ENCODE results near the gene NPRL2. TPM values are rescaled to one million over a fixed set of nuclear protein-coding genes. Genes with fewer than 3 reads are reported as not detected.
A peak's percentile ranks its signal among the peaks of the same experiment; 100 is the strongest.

NPRL2 gene
- total and polyA plus RNA-seq, 3 donors from 2014 or later: 26.9 to 29.2 (median 28.0) TPM

DNA sequence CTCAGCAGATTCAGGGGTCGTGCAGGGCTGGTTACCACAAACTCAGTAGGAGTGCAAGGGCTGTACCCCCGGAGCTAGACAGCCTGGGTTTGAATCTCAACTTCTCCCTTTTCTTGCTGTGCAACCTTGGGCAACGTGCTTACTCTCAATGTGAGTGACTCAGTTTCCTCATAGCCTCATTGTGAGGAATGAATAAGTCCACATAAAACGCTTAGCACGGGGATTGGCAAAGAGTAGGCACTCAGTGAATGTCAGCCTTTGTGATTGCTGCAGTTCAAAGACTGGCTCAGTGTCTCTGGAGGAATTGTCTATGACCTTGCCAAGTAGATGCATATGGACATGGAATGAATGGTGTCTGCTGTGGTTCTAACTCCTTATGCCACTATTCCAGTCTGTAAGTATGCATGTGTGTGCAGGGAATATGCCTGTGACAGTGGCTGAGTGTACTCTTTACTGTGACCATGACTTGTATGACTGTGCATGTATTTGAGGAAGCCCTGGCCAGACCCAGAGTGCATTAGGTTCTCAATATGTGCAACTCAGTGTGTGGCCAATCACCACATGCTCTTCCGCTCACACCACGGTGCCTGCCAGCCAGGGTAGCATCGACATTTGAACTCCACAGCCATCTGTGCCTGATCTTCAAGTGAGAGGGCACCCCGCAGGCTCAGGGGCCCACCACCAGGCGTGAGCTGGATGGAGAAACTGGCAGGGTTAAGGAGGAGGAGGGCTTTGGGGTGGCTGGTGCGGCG is 50.5 kb downstream of the NPRL2 start:
- H3K27me3 ChIP-seq: no peaks in the 10 kb centered on the region
- peak overlapping the region; percentile 12 to 85 for H3K27ac ChIP-seq
- no peaks in the 10 kb centered on the region for H3K9me3 ChIP-seq
- no peak for DNase-seq
- H3K4me3 ChIP-seq: peak overlapping the region; percentile 63 to 81
- H3K4me1 ChIP-seq: peaks cover 25% of the 10 kb centered on the region
- WGBS, 2 donors: 44 to 57% methylated on average over 12 of the region's 12 CpGs
- TF ChIP-seq POLR2A (IDR thresholded peaks at IDR 0.05): no peak
- TF ChIP-seq, protein P1, sequence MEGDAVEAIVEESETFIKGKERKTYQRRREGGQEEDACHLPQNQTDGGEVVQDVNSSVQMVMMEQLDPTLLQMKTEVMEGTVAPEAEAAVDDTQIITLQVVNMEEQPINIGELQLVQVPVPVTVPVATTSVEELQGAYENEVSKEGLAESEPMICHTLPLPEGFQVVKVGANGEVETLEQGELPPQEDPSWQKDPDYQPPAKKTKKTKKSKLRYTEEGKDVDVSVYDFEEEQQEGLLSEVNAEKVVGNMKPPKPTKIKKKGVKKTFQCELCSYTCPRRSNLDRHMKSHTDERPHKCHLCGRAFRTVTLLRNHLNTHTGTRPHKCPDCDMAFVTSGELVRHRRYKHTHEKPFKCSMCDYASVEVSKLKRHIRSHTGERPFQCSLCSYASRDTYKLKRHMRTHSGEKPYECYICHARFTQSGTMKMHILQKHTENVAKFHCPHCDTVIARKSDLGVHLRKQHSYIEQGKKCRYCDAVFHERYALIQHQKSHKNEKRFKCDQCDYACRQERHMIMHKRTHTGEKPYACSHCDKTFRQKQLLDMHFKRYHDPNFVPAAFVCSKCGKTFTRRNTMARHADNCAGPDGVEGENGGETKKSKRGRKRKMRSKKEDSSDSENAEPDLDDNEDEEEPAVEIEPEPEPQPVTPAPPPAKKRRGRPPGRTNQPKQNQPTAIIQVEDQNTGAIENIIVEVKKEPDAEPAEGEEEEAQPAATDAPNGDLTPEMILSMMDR (IDR thresholded peaks at IDR 0.05): no peak
- H3K36me3 ChIP-seq (ENCODE audit: low read depth, missing control alignments): no peaks in the 10 kb centered on the region
- intact Hi-C loops (cut with DNase I; ENCODE audit: low total_unique reads): no loop called here

DNA sequence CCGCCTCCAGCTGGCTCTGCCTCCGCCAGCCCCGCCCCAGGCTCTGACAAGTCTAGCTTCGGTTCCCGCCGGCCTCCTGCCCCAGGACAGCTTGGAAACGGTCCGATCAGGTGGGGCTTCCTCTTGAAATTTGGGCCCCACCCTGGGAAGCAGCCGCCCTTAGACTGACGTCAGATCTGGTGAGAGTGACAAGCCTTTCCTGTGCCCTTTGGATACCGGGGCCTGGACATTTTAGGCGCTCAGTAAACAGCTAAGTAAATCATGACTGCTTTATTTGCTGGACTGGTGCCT is 51.0 kb downstream of the NPRL2 start:
- Histone ChIP-seq H3K4me1 (peaks cover 25% of the 10 kb centered on the region), H3K36me3 (ENCODE audit: low read depth, missing control alignments) (no peaks in the 10 kb centered on the region), H3K27me3 (no peaks in the 10 kb centered on the region), H3K9me3 (no peaks in the 10 kb centered on the region), H3K27ac (peak overlapping the region; percentile 12 to 85), H3K4me3 (peak overlapping the region; percentile 63 to 81)
- intact Hi-C loops (cut with DNase I; ENCODE audit: low total_unique reads): no loop called here
- no peak for DNase-seq
- WGBS, 2 donors: 0 to 2% methylated on average over 10 to 12 of the region's 12 CpGs
- TF ChIP-seq POLR2A (IDR thresholded peaks at IDR 0.05): no peak
- TF ChIP-seq, protein P1 (IDR thresholded peaks at IDR 0.05): no peak

DNA sequence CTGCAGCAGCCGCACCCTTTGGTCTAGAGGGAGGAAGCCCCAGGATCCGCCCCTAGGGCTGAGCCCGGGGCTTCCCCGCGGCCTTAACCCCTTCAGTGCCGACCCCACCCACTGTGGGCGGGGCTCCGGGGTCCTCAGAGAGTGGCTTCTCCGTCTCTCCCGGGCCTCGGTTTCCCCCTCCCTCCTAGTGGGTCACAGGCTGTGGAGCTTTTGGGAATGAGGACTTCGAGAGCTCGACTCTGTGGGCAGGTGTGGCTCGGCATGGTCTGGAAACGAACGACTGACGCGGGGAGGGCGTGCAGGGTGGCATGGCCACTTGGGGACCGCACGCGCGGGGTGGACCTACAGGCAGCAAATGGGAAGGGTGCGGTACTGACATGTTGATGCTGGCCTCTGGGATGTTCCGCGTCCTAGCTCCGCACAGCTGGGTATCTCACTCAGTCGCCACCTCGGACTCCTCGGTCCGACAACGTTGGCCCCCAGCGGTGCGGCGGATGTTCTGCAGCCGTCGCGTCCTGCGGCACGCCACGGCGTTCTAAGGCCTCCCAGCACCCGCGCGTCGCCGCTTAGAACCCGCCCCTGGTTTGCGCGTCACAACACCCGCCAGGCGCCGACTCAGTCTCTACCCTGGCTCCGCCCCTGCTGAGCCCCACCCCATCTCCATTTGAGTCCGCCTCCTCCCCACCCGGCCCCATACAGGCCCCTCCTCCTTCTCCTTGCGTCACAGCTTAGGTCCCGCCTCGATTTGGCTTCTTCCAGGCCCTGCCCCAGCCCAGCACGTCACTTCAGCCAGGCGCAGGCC is 51.5 kb downstream of the NPRL2 start, which contains the start of the genes HYAL3 and NAA80:
HYAL3 (minus strand) TSS at position 570 of the 802 bp plus-strand sequence. CDS start 3,803 bp downstream, outside the sequence.
NAA80 (minus strand) TSS at position 570 of the 802 bp plus-strand sequence. CDS start 1,942 bp downstream, outside the sequence.
- peak; percentile 100 for DNase-seq
- TF ChIP-seq, protein P1 (IDR thresholded peaks at IDR 0.05): peak in 2 of 3 experiments; percentile 42 to 64
- peak; percentile 65 for TF ChIP-seq POLR2A (IDR thresholded peaks at IDR 0.05)
- peak within 1 kb of the TSS; percentile 78 to 87 for H3K27ac ChIP-seq
- intact Hi-C loops (cut with DNase I; ENCODE audit: low total_unique reads): no loop called here
- WGBS, 2 donors: 0% methylated on average over 32 to 56 of the region's 61 CpGs
- H3K4me1 ChIP-seq: peaks cover 25% of the 10 kb centered on the region
- H3K4me3 ChIP-seq: peak within 1 kb of the TSS; percentile 63 to 81
- no peaks in the 10 kb centered on the region for H3K27me3 ChIP-seq
- H3K36me3 ChIP-seq (ENCODE audit: low read depth, missing control alignments): no peaks in the 10 kb centered on the region
- no peaks in the 10 kb centered on the region for H3K9me3 ChIP-seq

DNA sequence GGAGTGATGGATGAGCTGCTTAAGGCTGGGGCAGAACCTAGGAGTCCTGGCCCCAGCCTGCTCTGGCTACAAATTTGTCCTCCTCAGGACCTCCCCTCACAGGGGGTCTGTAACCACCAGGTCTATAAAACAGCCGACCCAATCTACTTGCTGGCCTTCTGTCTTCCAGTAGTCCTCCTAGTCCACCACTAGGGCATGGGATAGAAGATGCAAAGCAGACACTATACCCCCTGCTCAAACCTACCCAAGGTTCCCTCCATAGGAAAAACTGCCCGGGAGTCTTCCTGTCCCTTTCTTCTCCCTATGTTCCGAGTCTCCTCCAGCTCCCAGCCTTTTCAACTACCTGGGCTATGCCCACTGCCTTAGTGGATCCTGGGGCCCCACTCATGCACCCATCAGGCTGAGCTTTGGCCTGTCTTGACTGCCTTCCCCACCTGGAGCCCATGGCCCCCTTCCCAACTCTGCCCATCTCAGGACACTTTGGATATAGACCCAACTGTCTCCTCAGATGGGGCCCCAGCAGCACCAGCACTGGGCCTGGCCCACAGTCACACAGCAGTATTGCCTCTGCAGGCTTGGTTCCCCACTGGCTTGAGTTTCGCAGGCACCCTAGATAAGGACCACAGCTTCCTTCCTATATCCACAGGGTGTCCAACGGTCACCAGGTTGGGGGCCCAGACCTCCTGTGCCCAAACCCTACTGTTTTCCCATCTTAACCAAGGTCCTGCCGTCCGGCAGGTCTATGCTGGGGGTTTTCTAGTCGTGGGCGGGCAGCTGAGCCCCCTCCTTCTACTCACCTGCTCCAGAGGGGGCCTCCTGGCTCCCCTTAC is 52.5 kb downstream of the NPRL2 start:
- no peak for TF ChIP-seq POLR2A (IDR thresholded peaks at IDR 0.05)
- TF ChIP-seq, protein P1 (IDR thresholded peaks at IDR 0.05): peak in 2 of 3 experiments; percentile 12 to 20
- WGBS, 2 donors: 33 to 51% methylated on average over 9 of the region's 9 CpGs
- peaks cover 20% of the 10 kb centered on the region for H3K4me1 ChIP-seq
- no peaks in the 10 kb centered on the region for H3K36me3 ChIP-seq (ENCODE audit: low read depth, missing control alignments)
- intact Hi-C loops (cut with DNase I; ENCODE audit: low total_unique reads): no loop called here
- peak overlapping the region in 1 of 2 donors; percentile 81 for H3K4me3 ChIP-seq
- H3K27ac ChIP-seq: peak overlapping the region; percentile 78 to 87
- no peaks in the 10 kb centered on the region for H3K27me3 ChIP-seq
- DNase-seq: no peak
- no peaks in the 10 kb centered on the region for H3K9me3 ChIP-seq
